Large intestine (tissue), 3 donors: ENCODE measurements around the gene FKTN. TPM values are rescaled to one million over a fixed set of nuclear protein-coding genes. Genes with fewer than 3 reads are reported as not detected.

Experiments used
- DNase-seq, 2 donors: peaks; one replicate each; pipeline versions ENCODE4 v3.0.0 to v3.0.0-alpha.2; 2013
- H3K27ac ChIP-seq: one replicate; pipeline ENCODE4 v1.5.1; 2013; ENCODE audit warnings: low read length
- H3K27me3 ChIP-seq: 2 replicates; pipeline ENCODE4 v1.6.1; 2013; ENCODE audit warnings: low read length; ENCODE audit not compliant: control insufficient read depth, insufficient read depth
- H3K36me3 ChIP-seq: 2 replicates; pipeline ENCODE4 v1.6.1; 2013; ENCODE audit warnings: low read length; ENCODE audit not compliant: control insufficient read depth, insufficient read depth
- H3K4me1 ChIP-seq: one replicate; pipeline ENCODE4 v1.6.1; 2013; ENCODE audit warnings: low read length; ENCODE audit not compliant: control insufficient read depth, insufficient read depth
- H3K4me3 ChIP-seq: one replicate; pipeline ENCODE4 v1.5.1; 2013; ENCODE audit warnings: low read length
- H3K9me3 ChIP-seq: one replicate; pipeline ENCODE4 v1.6.1; 2013; ENCODE audit warnings: mild to moderate bottlenecking, low read depth, low read length, moderate library complexity; ENCODE audit not compliant: control insufficient read depth
- WGBS: methylation state at CpG from one replicate; pipeline ENCODE4 v1.1.5; 2013; ENCODE audit warnings: low lambda C conversion rate; ENCODE audit not compliant: insufficient coverage; 5-methylcytosine and 5-hydroxymethylcytosine counted together
- polyA plus RNA-seq: library from polyadenylated mRNA; unstranded; fragments of 120-200 nt; gene quantifications from one replicate; pipeline ENCODE4 v1.2.1, GENCODE V29; 2013

Gene FKTN
- polyA plus RNA-seq, 1 donor = 16.5 TPM

- Histone ChIP-seq H3K27ac (no peak overlapping the region), H3K4me1 (no peaks in the 10 kb centered on the region), H3K27me3 (no peaks in the 10 kb centered on the region), H3K4me3 (no peak overlapping the region), H3K36me3 (peaks cover 3% of the 10 kb centered on the region), H3K9me3 (no peaks in the 10 kb centered on the region)
- 88% methylated on average over 1 of the region's 1 CpG for WGBS
- no peak for DNase-seq
These were observed 67.2 kb downstream of the FKTN start for GRCh38 chr9:105625088-105625487.

GRCh38 chr9:105632807-105633206 lies 74.9 kb downstream of the FKTN start:
- H3K27me3 ChIP-seq = no peaks in the 10 kb centered on the region

GRCh38 chr9:105633411-105633810 lies 75.5 kb downstream of the FKTN start:
- no peak for DNase-seq
- Histone ChIP-seq H3K36me3 (peaks cover 5% of the 10 kb centered on the region), H3K27me3 (no peaks in the 10 kb centered on the region), H3K9me3 (no peaks in the 10 kb centered on the region), H3K4me3 (no peak overlapping the region), H3K4me1 (no peaks in the 10 kb centered on the region), H3K27ac (no peak overlapping the region)
- WGBS = no CpG with 5 or more reads among the region's 3 CpGs

More at GRCh38 chr9:105632807-105633206, 74.9 kb downstream of the FKTN start:
- Histone ChIP-seq H3K4me1 (no peaks in the 10 kb centered on the region), H3K36me3 (peaks cover 5% of the 10 kb centered on the region), H3K27ac (no peak overlapping the region), H3K9me3 (no peaks in the 10 kb centered on the region), H3K4me3 (no peak overlapping the region)
- no peak for DNase-seq
- no CpG with 5 or more reads among the region's 1 CpG for WGBS

GRCh38 chr9:105636331-105636730 lies 78.4 kb downstream of the FKTN start:
- Histone ChIP-seq H3K36me3 (peaks cover 5% of the 10 kb centered on the region), H3K4me1 (no peaks in the 10 kb centered on the region), H3K9me3 (no peaks in the 10 kb centered on the region), H3K27me3 (no peaks in the 10 kb centered on the region), H3K27ac (no peak overlapping the region), H3K4me3 (no peak overlapping the region)
- DNase-seq = no peak
- WGBS = 100% methylated on average over 1 of the region's 1 CpG

GRCh38 chr9:105637787-105638395 lies 80.0 kb downstream of the FKTN start:
- DNase-seq = no peak
- no peaks in the 10 kb centered on the region for H3K4me1 ChIP-seq
- no peaks in the 10 kb centered on the region for H3K9me3 ChIP-seq
- H3K4me3 ChIP-seq = no peak overlapping the region
- peaks cover 5% of the 10 kb centered on the region for H3K36me3 ChIP-seq
- no peaks in the 10 kb centered on the region for H3K27me3 ChIP-seq
- no CpG with 5 or more reads among the region's 4 CpGs for WGBS
- no peak overlapping the region for H3K27ac ChIP-seq

GRCh38 chr9:105639936-105640335 lies 82.0 kb downstream of the FKTN start:
- H3K4me1 ChIP-seq = no peaks in the 10 kb centered on the region
- no peaks in the 10 kb centered on the region for H3K27me3 ChIP-seq
- no peak overlapping the region for H3K27ac ChIP-seq
- H3K4me3 ChIP-seq = no peak overlapping the region
- peaks cover 5% of the 10 kb centered on the region for H3K36me3 ChIP-seq
- DNase-seq = no peak
- no peaks in the 10 kb centered on the region for H3K9me3 ChIP-seq

GRCh38 chr9:105643795-105644194 lies 85.9 kb downstream of the FKTN start:
- no peaks in the 10 kb centered on the region for H3K4me1 ChIP-seq

GRCh38 chr9:105646879-105647594 lies 89.1 kb downstream of the FKTN start:
- Histone ChIP-seq H3K4me3 (no peak overlapping the region), H3K27ac (no peak overlapping the region), H3K9me3 (no peaks in the 10 kb centered on the region), H3K4me1 (no peaks in the 10 kb centered on the region), H3K36me3 (no peaks in the 10 kb centered on the region), H3K27me3 (no peaks in the 10 kb centered on the region)
- no CpG with 5 or more reads among the region's 7 CpGs for WGBS
- DNase-seq = no peak

More at GRCh38 chr9:105643795-105644194, 85.9 kb downstream of the FKTN start:
- DNase-seq = no peak
- Histone ChIP-seq H3K36me3 (no peaks in the 10 kb centered on the region), H3K9me3 (no peaks in the 10 kb centered on the region), H3K27ac (no peak overlapping the region), H3K4me3 (no peak overlapping the region), H3K27me3 (no peaks in the 10 kb centered on the region)

- WGBS = 100% methylated on average over 1 of the region's 12 CpGs
- Histone ChIP-seq H3K27me3 (no peaks in the 10 kb centered on the region), H3K4me1 (no peaks in the 10 kb centered on the region), H3K9me3 (no peaks in the 10 kb centered on the region), H3K36me3 (no peaks in the 10 kb centered on the region), H3K27ac (no peak overlapping the region), H3K4me3 (no peak overlapping the region)
- DNase-seq = no peak
These were observed 89.8 kb downstream of the FKTN start for GRCh38 chr9:105647595-105648349.

GRCh38 chr9:105651806-105652205 lies 93.9 kb downstream of the FKTN start:
- WGBS = no CpG with 5 or more reads among the region's 4 CpGs
- H3K36me3 ChIP-seq = no peaks in the 10 kb centered on the region
- no peak overlapping the region for H3K4me3 ChIP-seq
- peaks cover 12% of the 10 kb centered on the region for H3K27me3 ChIP-seq
- H3K27ac ChIP-seq = no peak overlapping the region
- no peaks in the 10 kb centered on the region for H3K4me1 ChIP-seq
- no peaks in the 10 kb centered on the region for H3K9me3 ChIP-seq
- no peak for DNase-seq
